ENCODE measurements around the gene APOBR. TPM values are rescaled to one million over a fixed set of nuclear protein-coding genes. Genes with fewer than 3 reads are reported as not detected.

APOBR gene
- total and polyA plus RNA-seq, 10 of the 15 experiments (the other 5 are each of a cell fraction or from before 2014, with no cell fraction given) = 0.04 to 2.5 (median 0.54) TPM; not detected in 1

DNA sequence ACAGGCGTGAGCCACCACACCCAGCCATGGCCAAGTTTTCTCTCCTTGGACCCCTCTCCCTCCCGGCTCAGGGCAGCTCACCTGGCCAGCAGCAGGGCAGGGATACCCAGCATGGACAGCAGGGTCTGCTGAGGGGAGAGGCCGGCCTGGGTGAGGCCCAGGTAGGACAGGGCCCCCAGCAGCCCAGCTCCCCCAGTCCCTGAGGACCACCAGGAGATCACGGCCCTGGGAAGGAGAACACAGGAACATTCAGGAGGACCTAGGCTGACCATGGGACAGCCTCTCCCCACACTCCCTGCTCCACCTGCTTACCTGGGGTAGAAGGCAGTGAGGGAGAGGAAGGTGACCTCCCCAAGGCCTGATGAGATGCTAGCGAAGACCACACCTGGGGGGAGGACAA lies 8.2 kb upstream of the APOBR start:
- ATAC-seq (no peak), DNase-seq (ENCODE audit: low read depth, low spot score) (no peak), FAIRE-seq (no peak)
- no TSS peak for BruUV-seq (replicated peaks)
- no peak overlapping the region for H3K4me3 ChIP-seq
- in situ Hi-C loops (cut with MboI) = no loop called here
- peaks cover 0 to 4% of the 10 kb centered on the region in 2 experiments; a peak in 3 of 4 replicates for H3K36me3 ChIP-seq (ENCODE audit: control insufficient read depth in 2 of 2, insufficient read depth in 2 of 2, low read length in 1 of 2)
- SMC1A ChIA-PET (ENCODE audit: uncharacterized antibody, unreplicated experiment) = no interaction called here
- H4K20me1 ChIP-seq (ENCODE audit: control insufficient read depth, insufficient read depth) = no peaks in the 10 kb centered on the region
- H3K27ac ChIP-seq (ENCODE audit: control insufficient read depth, insufficient read depth) = no peak overlapping the region
- H3K4me2 ChIP-seq (ENCODE audit: control insufficient read depth, insufficient read depth) = no peak overlapping the region
- intact Hi-C loops (cut with micrococcal nuclease; ENCODE audit: unreplicated experiment) = no loop called here
- no peak overlapping the region for H2AFZ ChIP-seq (ENCODE audit: control insufficient read depth, low read depth, low read length)
- H3K79me2 ChIP-seq (ENCODE audit: control insufficient read depth, insufficient read depth, low read length) = peaks cover 2% of the 10 kb centered on the region
- 96% methylated on average over 5 of the region's 5 CpGs for WGBS (ENCODE audit: insufficient coverage, insufficient replicate concordance, low lambda C conversion rate, missing lambda C conversion rate)
- POLR2A ChIA-PET = no interaction called here
- peaks cover 12% of the 10 kb centered on the region for H3K4me1 ChIP-seq (ENCODE audit: control insufficient read depth, insufficient read depth, low read length)
- CTCF ChIA-PET = no interaction called here
- RAD21 ChIA-PET (ENCODE audit: unreplicated experiment) = no interaction called here
- no peaks in the 10 kb centered on the region for H3K27me3 ChIP-seq (replicated peaks in 1 of 2; ENCODE audit: control insufficient read depth in 2 of 2, insufficient read depth in 2 of 2, low read length in 1 of 2)
- no peak overlapping the region for H3K9ac ChIP-seq (ENCODE audit: control insufficient read depth, insufficient read depth, low read length)
- no peaks in the 10 kb centered on the region for H3K9me3 ChIP-seq (replicated peaks; ENCODE audit: control insufficient read depth, insufficient read depth, low read length)
- TF ChIP-seq E2F8 (IDR thresholded peaks at IDR 0.05; ENCODE audit: low read depth, partially characterized antibody) (no peak), CEBPZ (IDR thresholded peaks at IDR 0.05; ENCODE audit: low read depth, low read length) (no peak), TCF7 (IDR thresholded peaks at IDR 0.05; ENCODE audit: borderline replicate concordance) (no peak), SREBF2 (IDR thresholded peaks at IDR 0.05; ENCODE audit: low read length) (no peak), FOXK2 (IDR thresholded peaks at IDR 0.05) (no peak), PAX5 (IDR thresholded peaks at IDR 0.05; ENCODE audit: borderline replicate concordance, low read depth, low read length) (no peak), E2F4 (IDR thresholded peaks at IDR 0.05; ENCODE audit: low read depth, low read length) (no peak), FOS (IDR thresholded peaks at IDR 0.05; ENCODE audit: borderline replicate concordance, extremely low read depth, insufficient read length) (no peak), REST (IDR thresholded peaks at IDR 0.05; ENCODE audit: low read depth, low read length) (no peak), MAX (IDR thresholded peaks at IDR 0.05; ENCODE audit: low read depth, low read length) (no peak), IRF5 (IDR thresholded peaks at IDR 0.05; ENCODE audit: borderline replicate concordance) (no peak), BMI1 (IDR thresholded peaks at IDR 0.05; ENCODE audit: borderline replicate concordance) (no peak)

Measured in GM12878 (cell line).